ENCODE measurements around the gene PIP5K1C. TPM values are rescaled to one million over a fixed set of nuclear protein-coding genes. Genes with fewer than 3 reads are reported as not detected.

Gene PIP5K1C
- total RNA-seq, 1 experiment from 2014 or later, result 20.0 TPM

DNA sequence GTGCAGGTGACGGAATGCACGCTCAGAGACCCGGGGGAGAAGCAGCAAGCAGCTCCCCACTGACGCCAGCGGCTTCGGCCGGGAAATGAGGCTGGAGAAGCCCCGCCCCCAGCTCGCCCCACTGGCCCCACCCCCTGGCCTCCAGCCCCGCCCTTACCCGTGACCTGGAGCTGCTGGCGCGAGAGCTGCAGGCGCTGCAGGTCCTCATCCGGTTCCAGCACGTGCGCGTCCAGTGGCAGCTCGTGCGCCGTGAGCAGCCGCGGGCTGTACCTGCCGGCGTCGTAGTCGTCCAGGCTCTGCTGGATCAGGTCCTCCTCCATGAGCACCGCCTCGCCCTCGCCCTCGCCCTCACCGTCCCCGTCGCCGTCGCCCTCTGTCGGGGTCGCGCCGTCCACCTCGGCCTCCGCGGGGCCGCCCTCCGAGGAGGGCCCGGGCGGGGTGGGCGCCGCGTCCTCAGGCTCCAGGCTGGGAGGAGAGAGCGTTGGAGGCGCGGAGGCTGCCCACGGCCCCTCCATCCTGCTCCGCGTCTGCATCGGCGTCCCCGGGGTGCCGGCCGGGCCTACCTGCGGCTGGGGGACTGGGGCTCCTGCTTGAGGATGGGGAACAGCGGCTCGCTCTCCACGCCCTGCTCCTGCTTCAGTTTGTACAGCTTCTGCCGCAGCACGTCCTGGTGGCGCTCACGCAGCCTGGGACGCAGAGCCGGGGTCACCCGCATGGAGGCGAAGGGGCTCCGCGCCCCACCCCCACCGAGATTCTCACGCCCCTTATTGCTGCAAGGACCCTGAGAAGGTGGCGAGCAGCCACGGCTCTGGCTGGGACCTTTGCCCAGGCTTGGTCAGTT is 87.1 kb downstream of the PIP5K1C start:
- Histone ChIP-seq H3K9me2 (ENCODE audit: insufficient read depth) (no peaks in the 10 kb centered on the region), H3F3A (ENCODE audit: insufficient read depth, low read depth) (0 out of 2 replicates have a peak, but pooled peaks cover 2% of the 10 kb centered on the region), H3K4me1 (replicated peaks; ENCODE audit: insufficient read depth) (no peaks in the 10 kb centered on the region), H3K27ac (no peak overlapping the region), H2AFZ (no peak overlapping the region), H3K79me2 (ENCODE audit: low read depth) (no peaks in the 10 kb centered on the region), H3K4me2 (no peak overlapping the region), H3K4me3 (no peak overlapping the region), H3K9me3 (ENCODE audit: insufficient read depth, low read depth) (no peaks in the 10 kb centered on the region), H3K27me3 (ENCODE audit: insufficient read depth, low read depth) (no peaks in the 10 kb centered on the region), H4K20me1 (ENCODE audit: insufficient read depth) (no peaks in the 10 kb centered on the region), H3K36me3 (ENCODE audit: low read depth) (no peaks in the 10 kb centered on the region)
- TF ChIP-seq EZH2 (IDR thresholded peaks at IDR 0.05; ENCODE audit: low read depth), result no peak
- no peak for TF ChIP-seq CTCF (conservative IDR thresholded peaks at IDR 0.05)
- DNase-seq, result no peak
- intact Hi-C loops (cut with micrococcal nuclease; ENCODE audit: unreplicated experiment), result no loop called here
- ChIA-PET CTCF (no interaction called here), POLR2A (ENCODE audit: unreplicated experiment) (no interaction called here)
- no TSS peak for BruUV-seq (replicated peaks)

GRCh38 chr19:3612330-3612729 is 87.9 kb downstream of the PIP5K1C start:
- no peak for TF ChIP-seq EZH2 (IDR thresholded peaks at IDR 0.05; ENCODE audit: low read depth)
- no peak for TF ChIP-seq CTCF (conservative IDR thresholded peaks at IDR 0.05)
- no peak overlapping the region for H3K4me3 ChIP-seq
- 0 out of 2 replicates have a peak, but pooled peaks cover 7% of the 10 kb centered on the region for H3F3A ChIP-seq (ENCODE audit: insufficient read depth, low read depth)
- no peaks in the 10 kb centered on the region for H4K20me1 ChIP-seq (ENCODE audit: insufficient read depth)
- no peaks in the 10 kb centered on the region for H3K79me2 ChIP-seq (ENCODE audit: low read depth)
- H3K4me2 ChIP-seq, result no peak overlapping the region
- no peaks in the 10 kb centered on the region for H3K36me3 ChIP-seq (ENCODE audit: low read depth)
- H3K9me3 ChIP-seq (ENCODE audit: insufficient read depth, low read depth), result no peaks in the 10 kb centered on the region
- no peaks in the 10 kb centered on the region for H3K9me2 ChIP-seq (ENCODE audit: insufficient read depth)
- no TSS peak for BruUV-seq (replicated peaks)
- H3K27me3 ChIP-seq (ENCODE audit: insufficient read depth, low read depth), result no peaks in the 10 kb centered on the region
- ChIA-PET POLR2A (ENCODE audit: unreplicated experiment) (no interaction called here), CTCF (no interaction called here)
- intact Hi-C loops (cut with micrococcal nuclease; ENCODE audit: unreplicated experiment), result no loop called here
- H3K4me1 ChIP-seq (replicated peaks; ENCODE audit: insufficient read depth), result no peaks in the 10 kb centered on the region
- no peak overlapping the region for H3K27ac ChIP-seq
- H2AFZ ChIP-seq, result no peak overlapping the region
- DNase-seq, result no peak

DNA sequence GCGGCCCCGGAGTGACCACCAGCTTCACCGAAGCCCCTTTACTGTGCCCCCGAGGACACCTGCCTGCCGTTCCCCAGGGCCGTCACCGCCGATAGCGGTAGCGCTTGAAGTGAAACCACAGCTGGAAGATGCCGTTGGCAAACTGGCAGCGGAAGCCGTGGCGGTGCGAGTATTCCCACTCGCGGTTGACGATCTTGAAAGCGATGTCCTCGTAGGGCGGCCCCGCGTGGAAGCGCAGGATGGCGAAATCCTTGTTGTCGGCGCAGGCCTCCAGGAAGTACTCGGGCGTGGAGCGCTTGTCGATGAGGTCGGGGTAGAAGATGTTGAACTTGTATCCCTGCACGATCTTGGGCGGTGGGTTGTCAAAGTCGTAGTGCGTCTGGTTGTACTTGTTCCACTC is 88.4 kb downstream of the PIP5K1C start:
- H3K4me1 ChIP-seq (replicated peaks; ENCODE audit: insufficient read depth), result no peaks in the 10 kb centered on the region
- no peak overlapping the region for H2AFZ ChIP-seq
- ChIA-PET CTCF (no interaction called here), POLR2A (ENCODE audit: unreplicated experiment) (no interaction called here)
- no peaks in the 10 kb centered on the region for H3K36me3 ChIP-seq (ENCODE audit: low read depth)
- no peak for DNase-seq
- 0 out of 2 replicates have a peak, but pooled peaks cover 7% of the 10 kb centered on the region for H3F3A ChIP-seq (ENCODE audit: insufficient read depth, low read depth)
- H3K9me3 ChIP-seq (ENCODE audit: insufficient read depth, low read depth), result no peaks in the 10 kb centered on the region
- no peaks in the 10 kb centered on the region for H3K27me3 ChIP-seq (ENCODE audit: insufficient read depth, low read depth)
- no peak overlapping the region for H3K4me2 ChIP-seq
- no peaks in the 10 kb centered on the region for H4K20me1 ChIP-seq (ENCODE audit: insufficient read depth)
- H3K4me3 ChIP-seq, result no peak overlapping the region
- no peak overlapping the region for H3K27ac ChIP-seq
- BruUV-seq (replicated peaks), result no TSS peak
- intact Hi-C loops (cut with micrococcal nuclease; ENCODE audit: unreplicated experiment), result no loop called here
- H3K9me2 ChIP-seq (ENCODE audit: insufficient read depth), result no peaks in the 10 kb centered on the region
- H3K79me2 ChIP-seq (ENCODE audit: low read depth), result no peaks in the 10 kb centered on the region
- no peak for TF ChIP-seq CTCF (conservative IDR thresholded peaks at IDR 0.05)
- TF ChIP-seq EZH2 (IDR thresholded peaks at IDR 0.05; ENCODE audit: low read depth), result no peak
